NOMO-1 treated with DMSO at 0.1 percent for 48 hours (cell line): ENCODE measurements around the gene TYROBP.
A peak's percentile ranks its signal among the peaks of the same experiment; 100 is the strongest.
"Not testable (repeated sequence)": the region's sequence is repeated elsewhere in the genome, so short reads cannot be mapped to it uniquely, and the experiment has no call there.

ENCODE experiments used
- DNase-seq: peaks from one replicate; lab custom pipeline; 2025; ENCODE audit not compliant: unreplicated experiment; lab: John Stamatoyannopoulos, UW

TYROBP gene

GRCh38 chr19:35901854-35902661 lies 6.0 kb downstream of the TYROBP start, which contains the start of gene HCST:
HCST (plus strand) TSS chr19:35902529; CDS start chr19:35902594, 65 bp downstream.
- DNase-seq = peak; percentile 11

DNA sequence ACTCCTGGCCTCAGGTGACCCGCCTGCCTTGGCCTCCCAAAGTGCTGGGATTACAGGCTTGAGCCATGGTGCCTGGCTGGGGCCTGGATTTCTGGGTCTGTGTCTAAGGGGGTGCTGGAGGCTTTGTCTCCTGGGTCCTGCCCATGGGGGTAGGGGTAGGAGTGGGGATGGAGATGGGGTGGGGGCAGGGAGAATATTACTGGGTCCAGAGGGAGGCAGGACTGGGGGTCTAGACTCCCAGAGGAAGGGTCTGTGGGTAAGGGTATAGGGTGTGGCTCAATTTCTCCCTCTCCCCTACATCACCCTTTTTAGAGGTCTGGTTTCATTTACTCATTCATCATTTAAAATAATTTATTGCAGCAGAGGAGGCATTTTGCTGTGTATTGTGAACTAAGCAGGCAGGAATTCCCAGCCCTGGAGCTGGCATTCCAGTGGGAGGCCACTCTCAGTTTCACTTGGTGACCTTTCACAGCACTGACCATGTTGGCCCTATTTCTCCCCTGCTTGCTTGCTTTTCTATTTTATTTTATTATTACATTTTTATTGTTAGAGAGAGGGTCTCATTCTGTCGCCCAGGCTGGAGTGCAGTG lies 6.9 kb downstream of the TYROBP start:
- DNase-seq = no peak

GRCh38 chr19:35899547-35900214 lies 8.4 kb downstream of the TYROBP start:
- peak; percentile 78 for DNase-seq

DNA sequence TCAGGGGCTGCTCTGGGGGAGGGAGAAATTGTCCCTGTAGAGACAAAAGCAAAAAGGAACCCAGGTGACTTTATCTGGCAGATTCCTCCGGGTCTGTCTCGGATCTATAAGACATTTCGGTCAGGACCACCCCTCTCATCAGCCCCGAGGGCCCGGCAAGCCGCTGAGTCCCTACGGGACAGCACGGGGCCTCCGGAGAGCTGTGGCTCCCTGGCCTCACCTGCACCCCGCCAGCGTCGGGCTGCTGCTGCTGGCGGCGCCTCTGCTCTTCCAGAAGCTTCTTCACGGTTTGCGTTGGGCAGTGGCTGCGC lies 9.6 kb downstream of the TYROBP start:
- DNase-seq = no peak

DNA sequence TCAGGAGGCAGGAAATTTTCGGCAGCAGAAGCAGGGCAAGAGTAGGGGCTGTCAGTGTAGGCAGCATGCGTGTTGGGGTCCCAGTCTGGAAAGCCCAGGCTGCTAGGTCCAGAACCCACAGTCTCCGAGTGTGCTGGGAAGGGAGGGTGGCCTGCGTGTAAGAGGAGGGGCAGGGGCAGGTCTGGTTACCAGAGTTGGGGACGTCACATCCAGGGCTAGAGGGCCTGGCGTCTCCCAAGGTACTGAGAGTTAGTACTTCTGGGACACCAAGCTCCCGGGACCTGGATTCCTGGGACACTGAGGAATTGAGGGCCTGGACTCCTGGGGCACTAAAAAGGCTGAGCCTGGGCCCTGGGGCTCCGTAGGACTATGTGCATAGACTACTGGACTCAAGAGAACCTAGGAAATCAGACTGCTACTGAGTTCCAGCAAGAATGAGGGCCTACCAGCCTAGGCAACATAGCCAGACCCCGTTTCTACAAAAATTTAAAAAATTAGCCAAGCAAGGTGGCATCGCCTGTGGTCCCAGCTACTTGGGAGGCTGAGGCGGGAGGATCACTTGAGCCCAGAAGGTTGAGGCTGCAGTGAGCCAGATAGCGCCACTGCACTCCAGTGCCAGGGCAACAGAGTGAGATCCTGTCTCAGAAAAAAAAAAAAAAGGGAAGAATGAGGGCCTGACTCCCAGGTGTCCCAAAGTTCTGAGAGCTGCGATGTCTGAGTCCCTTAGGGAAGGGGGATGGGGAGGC lies 10.2 kb downstream of the TYROBP start:
- no peak for DNase-seq

GRCh38 chr19:35896643-35897040 lies 11.5 kb downstream of the TYROBP start:
- no peak for DNase-seq

DNA sequence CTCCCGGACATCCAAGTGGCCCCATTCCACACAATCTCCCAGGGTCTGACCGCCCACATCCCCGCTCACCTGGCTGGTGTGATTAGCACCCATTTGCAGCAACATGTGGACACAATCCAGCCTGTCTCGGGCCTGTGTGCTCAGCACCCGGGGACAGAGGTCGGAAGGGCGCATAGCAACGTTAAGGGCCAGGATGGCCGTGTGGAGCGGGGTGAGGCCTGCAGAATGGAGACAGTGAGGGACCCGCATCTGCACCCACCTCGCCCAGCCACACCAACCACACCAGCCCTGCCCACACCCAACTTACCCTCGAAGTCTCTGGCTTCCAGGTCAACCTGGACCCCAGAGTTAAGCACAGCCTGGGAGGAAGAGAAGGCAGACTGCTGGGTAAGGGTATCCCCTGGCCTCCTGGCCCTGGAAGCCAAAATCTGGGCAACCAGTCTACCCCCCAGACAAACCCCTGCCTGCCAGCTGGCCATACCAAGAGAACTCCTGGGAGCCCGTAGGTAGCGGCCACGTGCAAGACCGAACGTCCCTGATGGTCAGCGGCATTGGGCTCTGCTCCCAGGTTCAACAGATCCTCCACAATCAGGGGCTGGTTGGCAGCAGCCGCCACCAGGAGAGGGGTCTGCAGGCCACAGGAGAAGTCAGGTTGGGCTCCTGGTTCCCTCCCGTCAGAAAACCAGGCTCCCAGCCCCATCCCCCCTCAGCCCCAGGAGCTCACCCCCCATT lies 12.0 kb downstream of the TYROBP start:
- no peak for DNase-seq

DNA sequence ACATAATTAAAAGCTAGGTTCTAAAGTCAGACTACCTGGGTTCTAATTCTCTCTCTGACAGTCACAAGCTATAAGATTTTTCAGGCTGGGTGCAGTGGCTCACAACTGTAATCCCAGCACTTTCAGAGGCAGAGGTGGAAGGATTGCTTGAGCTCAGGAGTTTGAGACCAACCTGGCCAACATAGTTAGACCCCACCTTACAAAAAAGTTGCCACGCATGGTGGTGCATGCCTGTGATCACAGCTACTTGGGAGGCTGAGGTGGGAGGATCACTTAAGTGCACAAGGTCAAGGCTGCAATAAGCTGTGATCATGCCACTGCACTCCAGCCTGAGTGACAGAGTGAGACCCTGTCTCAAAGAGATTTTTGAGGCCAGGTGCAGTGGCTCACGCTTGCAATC lies 13.8 kb downstream of the TYROBP start:
- no peak for DNase-seq

- not testable (repeated sequence) for DNase-seq
Observed at GRCh38 chr19:35891819-35892218, 16.3 kb downstream of the TYROBP start.

GRCh38 chr19:35890113-35890650 lies 17.9 kb downstream of the TYROBP start:
- no peak for DNase-seq

- no peak for DNase-seq
Observed at GRCh38 chr19:35889370-35890112, 18.6 kb downstream of the TYROBP start.

DNA sequence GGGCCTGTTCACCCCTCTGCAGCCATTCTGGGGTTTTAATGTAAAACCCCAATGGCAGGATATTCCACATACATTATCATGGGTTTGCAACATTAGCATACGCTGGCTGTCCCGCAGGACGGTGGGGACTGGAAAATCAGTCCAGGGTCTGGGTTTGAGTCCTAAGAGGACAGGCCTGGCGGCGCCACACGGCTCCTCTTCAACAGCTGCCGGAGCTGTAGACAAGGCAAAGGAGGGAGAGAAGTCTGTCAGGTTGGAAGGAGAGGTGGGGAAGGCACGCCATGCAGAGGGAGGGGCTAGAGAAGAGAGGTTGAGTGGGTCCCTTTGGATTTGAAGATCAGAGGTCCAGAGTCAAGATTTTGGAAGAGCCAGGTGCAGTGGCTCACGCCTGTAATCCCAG lies 19.7 kb downstream of the TYROBP start:
- no peak for DNase-seq

DNA sequence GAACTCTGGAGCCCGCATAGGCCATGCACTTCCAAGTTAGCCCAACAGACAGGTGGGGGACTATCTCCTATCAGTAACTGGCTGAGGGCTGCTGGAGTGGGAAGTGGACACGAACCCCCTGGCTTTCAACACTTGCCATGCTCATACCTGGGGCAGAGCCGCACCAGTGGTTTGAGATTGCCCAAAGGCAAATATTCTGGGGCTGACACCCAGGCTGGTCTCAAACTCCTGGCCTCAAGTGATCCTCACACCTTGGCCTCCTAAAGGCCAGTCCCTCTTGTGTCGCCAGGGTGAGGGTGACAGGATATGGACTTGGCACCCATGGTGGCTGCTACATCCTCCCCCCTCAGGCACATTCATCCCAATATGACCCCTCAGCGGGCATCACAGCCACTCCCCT lies 20.9 kb downstream of the TYROBP start:
- DNase-seq = no peak

- DNase-seq = no peak
Observed at GRCh38 chr19:35885904-35886303, 22.2 kb downstream of the TYROBP start.

- DNase-seq = no peak
Observed at GRCh38 chr19:35885225-35885738, 22.8 kb downstream of the TYROBP start.

GRCh38 chr19:35883882-35884281 lies 24.2 kb downstream of the TYROBP start:
- DNase-seq = no peak

DNA sequence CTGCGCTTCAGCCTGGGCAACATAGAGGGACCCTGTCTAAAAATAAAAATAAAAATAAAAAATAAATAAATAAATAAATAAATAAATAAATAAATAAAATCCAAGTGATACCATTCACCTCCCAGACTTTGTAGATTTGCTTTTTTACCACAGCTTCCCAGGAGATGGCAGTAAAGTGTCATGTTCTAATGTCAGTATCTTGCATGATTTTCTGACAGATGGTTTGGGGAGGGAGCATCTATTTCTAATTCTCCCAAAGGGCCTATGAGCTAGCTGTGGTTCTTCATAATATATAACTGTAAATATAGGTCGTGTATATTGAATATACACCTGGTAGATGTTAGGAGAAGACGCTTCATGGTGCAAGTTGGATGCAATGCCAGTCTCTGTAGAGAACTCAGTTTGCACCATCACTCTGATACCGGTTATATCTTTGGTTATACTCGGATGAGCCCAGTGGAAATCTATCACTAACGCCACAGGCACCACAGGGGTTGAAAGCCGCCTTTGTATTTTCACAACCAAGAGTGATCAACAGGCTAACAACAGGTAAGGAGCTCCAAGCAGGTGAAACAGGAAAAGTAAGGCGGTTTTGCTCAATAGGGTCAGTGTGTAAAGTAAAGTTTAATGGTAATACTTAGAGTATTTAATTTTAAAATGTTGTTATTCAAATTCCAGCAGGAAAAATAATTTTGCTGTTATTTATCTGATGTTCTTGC lies 25.8 kb downstream of the TYROBP start:
- peak; percentile 59 for DNase-seq

- peak; percentile 92 for DNase-seq
Observed at GRCh38 chr19:35879770-35880317, 28.3 kb downstream of the TYROBP start.

DNA sequence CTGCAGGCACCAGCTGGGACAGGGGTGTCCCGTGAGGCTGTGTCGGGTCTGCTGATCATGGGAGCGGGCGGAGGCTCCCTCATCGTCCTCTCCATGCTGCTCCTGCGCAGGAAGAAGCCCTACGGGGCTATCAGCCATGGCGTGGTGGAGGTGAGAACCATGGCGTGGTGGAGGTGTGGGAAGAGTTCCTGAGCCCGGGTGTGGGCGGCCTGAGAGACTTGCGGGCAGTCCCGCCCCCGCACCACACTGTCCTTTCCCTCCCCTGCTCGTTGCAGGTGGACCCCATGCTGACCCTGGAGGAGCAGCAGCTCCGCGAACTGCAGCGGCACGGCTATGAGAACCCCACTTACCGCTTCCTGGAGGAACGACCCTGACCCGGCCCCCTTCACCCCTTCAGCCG lies 29.0 kb downstream of the TYROBP start:
- DNase-seq = no peak
